A673 (cell line): ENCODE results near the gene PTGS2. TPM values are rescaled to one million over a fixed set of nuclear protein-coding genes. Genes with fewer than 3 reads are reported as not detected.

Source experiments
- BruUV-seq: library from RNA; stranded (reverse); fragments of 400-500 nt; replicated peaks from 2 replicates; lab custom pipeline; 2021; lab: Mats Ljungman, UMichigan
- CTCF ChIA-PET: fragments of 300-600 bp; sonication (Branson Sonifier 250); formaldehyde crosslinking; loops from one replicate; lab custom pipeline; 2022; ENCODE audit warnings: antibody characterized with exemption; lab: Charles Lee
- POLR2A ChIA-PET: fragments of 300-600 bp; sonication (Branson Sonifier 250); formaldehyde crosslinking; loops from one replicate; lab custom pipeline; 2022; ENCODE audit warnings: antibody characterized with exemption; ENCODE audit not compliant: low non-redundant PET; lab: Charles Lee
- DNase-seq: peaks from one replicate; pipeline ENCODE4 v3.0.0-alpha.2; 2015; ENCODE audit warnings: low spot score
- H3K27ac ChIP-seq: fragments of 200-600 bp; sonication (generic); 2 replicates; pipeline ENCODE4 v1.5.1; 2016; ENCODE audit warnings: mixed run types, low read depth, mild to moderate bottlenecking, mixed read lengths, antibody characterized with exemption, low read length; ENCODE audit not compliant: poor library complexity, severe bottlenecking
- H3K27me3 ChIP-seq: fragments of 200-600 bp; sonication (generic); replicated peaks from 2 replicates; pipeline ENCODE4 v1.6.1; 2017; ENCODE audit warnings: mixed run types, low read depth, mild to moderate bottlenecking, mixed read lengths, antibody characterized with exemption, low read length; ENCODE audit not compliant: insufficient read depth, poor library complexity
- H3K36me3 ChIP-seq: fragments of 200-600 bp; sonication (generic); 2 replicates; pipeline ENCODE4 v1.6.1; 2016; ENCODE audit warnings: mixed run types, mild to moderate bottlenecking, mixed read lengths, antibody characterized with exemption, low read length; ENCODE audit not compliant: insufficient read depth, poor library complexity, severe bottlenecking
- H3K4me1 ChIP-seq: fragments of 200-600 bp; sonication (generic); 2 replicates; pipeline ENCODE4 v1.6.1; 2017; ENCODE audit warnings: mixed run types, mild to moderate bottlenecking, mixed read lengths, antibody characterized with exemption, low read length; ENCODE audit not compliant: insufficient read depth, poor library complexity, severe bottlenecking
- H3K4me3 ChIP-seq: fragments of 200-600 bp; sonication (generic); 2 replicates; pipeline ENCODE4 v1.5.1; 2016; ENCODE audit warnings: low read depth, mixed run types, mild to moderate bottlenecking, mixed read lengths, low read length; ENCODE audit not compliant: poor library complexity, severe bottlenecking
- H3K9me3 ChIP-seq: fragments of 200-600 bp; sonication (generic); 2 replicates; pipeline ENCODE4 v1.6.1; 2016; ENCODE audit warnings: mixed run types, low read depth, mild to moderate bottlenecking, mixed read lengths, antibody characterized with exemption, low read length; ENCODE audit not compliant: poor library complexity, severe bottlenecking
- CTCF ChIP-seq: fragments of 300-800, 200-600 bp; sonication (generic); conservative IDR thresholded peaks from 2 replicates; pipeline ENCODE4 v1.5.1; 2017; ENCODE audit warnings: low read depth, mild to moderate bottlenecking, antibody characterized with exemption, low read length, moderate library complexity, mixed read lengths
- EZH2 ChIP-seq: fragments of 200-600 bp; sonication (generic); IDR thresholded peaks from 2 replicates; pipeline ENCODE4 v1.6.1; 2017; ENCODE audit warnings: borderline replicate concordance, low read depth, mild to moderate bottlenecking, mixed read lengths, antibody characterized with exemption, low read length; ENCODE audit not compliant: poor library complexity, severe bottlenecking
- intact Hi-C: fragments of 100-400 bp; cut with micrococcal nuclease; formaldehyde crosslinking; loops from one replicate; pipeline ENCODE4 v1.10.0; 2022; ENCODE audit not compliant: unreplicated experiment
- total RNA-seq: library from RNA; stranded (reverse); gene quantifications from 2 replicates; pipeline ENCODE4 v1.2.3, GENCODE V29; 2021

PTGS2 gene
- total RNA-seq, 1 experiment from 2014 or later, result 5.8 TPM

- Histone ChIP-seq H3K4me3 (no peak overlapping the region), H3K9me3 (no peaks in the 10 kb centered on the region), H3K27ac (no peak overlapping the region), H3K4me1 (no peaks in the 10 kb centered on the region), H3K36me3 (no peaks in the 10 kb centered on the region), H3K27me3 (no peaks in the 10 kb centered on the region)
- no TSS peak for BruUV-seq
- CTCF ChIA-PET, result no interaction called here
- no peak for TF ChIP-seq CTCF
- TF ChIP-seq EZH2, result no peak
- intact Hi-C loops, result no loop called here
- POLR2A ChIA-PET, result no interaction called here
- no peak for DNase-seq
Measured at GRCh38 chr1:186657481-186657880, 22.7 kb downstream of the PTGS2 start.

- H3K27ac ChIP-seq, result no peak overlapping the region
- no peak for DNase-seq
- no peaks in the 10 kb centered on the region for H3K27me3 ChIP-seq
- H3K4me1 ChIP-seq, result no peaks in the 10 kb centered on the region
- no peaks in the 10 kb centered on the region for H3K9me3 ChIP-seq
- no peaks in the 10 kb centered on the region for H3K36me3 ChIP-seq
- POLR2A ChIA-PET, result no interaction called here
- no TSS peak for BruUV-seq
- intact Hi-C loops, result no loop called here
- TF ChIP-seq EZH2 (no peak), CTCF (no peak)
- CTCF ChIA-PET, result interaction anchor here (0.7 kb wide), 1 partner anchor 61 kb away, joined by 5 read pairs; no protein-coding TSS in a partner anchor
- H3K4me3 ChIP-seq, result no peak overlapping the region
Measured at GRCh38 chr1:186655876-186656275, 24.3 kb downstream of the PTGS2 start.

GRCh38 chr1:186654741-186655140, 25.5 kb downstream of the PTGS2 start:
- H3K9me3 ChIP-seq, result no peaks in the 10 kb centered on the region
- no peaks in the 10 kb centered on the region for H3K4me1 ChIP-seq
- no peak overlapping the region for H3K27ac ChIP-seq
- no peak for TF ChIP-seq CTCF
- no peak for TF ChIP-seq EZH2
- no peaks in the 10 kb centered on the region for H3K36me3 ChIP-seq
- BruUV-seq, result no TSS peak
- intact Hi-C loops, result no loop called here
- POLR2A ChIA-PET, result interaction anchor here (0.7 kb wide), 1 partner anchor 327 kb away, joined by 4 read pairs; no protein-coding TSS in a partner anchor
- H3K4me3 ChIP-seq, result no peak overlapping the region
- no peaks in the 10 kb centered on the region for H3K27me3 ChIP-seq
- CTCF ChIA-PET, result no interaction called here
- DNase-seq, result no peak
